ENCODE data around the gene PSENEN. TPM values are rescaled to one million over a fixed set of nuclear protein-coding genes. Genes with fewer than 3 reads are reported as not detected.

The PSENEN gene
- total and polyA plus RNA-seq, 9 of the 15 experiments (the other 6 are each of a cell fraction or from before 2014, with no cell fraction given): 34.5 to 299 (median 61.1) TPM

DNA sequence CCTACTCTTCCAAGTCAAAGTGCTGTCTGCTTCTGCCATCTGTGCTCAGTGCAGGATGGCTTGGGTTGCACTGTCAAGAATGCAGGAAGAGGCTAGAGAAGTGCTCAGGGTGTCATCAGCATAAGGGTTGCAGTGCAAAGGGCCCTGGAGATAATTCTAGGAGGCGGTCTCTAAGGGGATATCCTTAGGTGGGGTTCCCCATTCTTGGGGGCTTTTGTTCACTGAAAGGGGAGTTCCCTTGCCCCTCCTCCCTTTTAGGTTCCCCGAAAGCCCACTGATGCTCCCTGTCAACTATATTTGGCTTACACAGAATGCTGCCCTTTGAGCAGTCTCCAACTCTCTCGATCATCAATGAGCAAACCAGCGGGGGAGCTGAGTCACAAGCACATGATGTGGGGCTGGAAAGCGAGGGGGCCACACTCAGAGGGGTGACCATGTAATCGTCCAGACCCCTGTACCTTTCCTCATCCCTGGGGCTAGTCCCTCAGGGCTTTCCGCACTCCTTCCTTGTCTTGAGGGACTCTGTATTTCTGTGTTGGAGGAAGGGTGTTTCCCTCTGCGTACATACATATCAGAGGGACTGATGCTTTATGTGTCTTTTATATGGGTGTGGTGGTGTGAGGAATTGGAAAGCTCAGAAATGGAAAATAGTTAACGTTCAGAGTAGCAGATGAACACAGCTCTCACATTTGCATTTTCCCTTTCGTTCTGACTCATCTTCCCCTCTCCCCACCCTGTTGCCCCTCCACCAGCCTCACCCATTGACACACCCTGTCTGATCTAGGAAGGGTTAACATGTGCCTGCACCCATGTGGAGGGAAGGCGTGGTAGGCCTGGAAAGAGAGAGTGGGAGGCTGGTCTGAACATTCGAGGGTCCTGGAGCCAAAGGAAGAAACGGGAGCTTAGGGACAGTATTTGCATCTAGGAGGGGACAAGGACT lies 34.4 kb upstream of the PSENEN start:
- BruUV-seq (replicated peaks): no TSS peak
- ChIA-PET POLR2A (interaction anchor here (0.6 to 0.9 kb wide), 2 partner anchors 11 to 471 kb away, joined by 3 read pairs; no protein-coding TSS in a partner anchor), CTCF (ENCODE audit: low intra/inter-chr PET ratio) (no interaction called here)
- Histone ChIP-seq H2AFZ (ENCODE audit: low read depth, low read length) (no peak overlapping the region), H3K9ac (ENCODE audit: insufficient read depth in 1 of 2, low read depth in 2 of 2, low read length in 2 of 2) (no peak overlapping the region), H3K4me1 (replicated peaks in 1 of 2; ENCODE audit: control insufficient read depth in 2 of 2, insufficient read depth in 2 of 2, low read length in 2 of 2) (peaks cover 3 to 20% of the 10 kb centered on the region in 2 experiments), H3K36me3 (ENCODE audit: control insufficient read depth, insufficient read depth, low read length) (no peaks in the 10 kb centered on the region), H3K27ac (ENCODE audit: extremely low read depth, low read depth, low read length) (no peak overlapping the region), H3K4me3 (no peak overlapping the region), H3K9me3 (replicated peaks; ENCODE audit: control insufficient read depth, insufficient read depth, low read depth, low read length) (no peaks in the 10 kb centered on the region), H3K9me1 (ENCODE audit: control insufficient read depth, insufficient read depth, low read length) (no peaks in the 10 kb centered on the region), H3K79me2 (ENCODE audit: control insufficient read depth, insufficient read depth, low read length) (no peaks in the 10 kb centered on the region; the same call in 2 of the 3 replicates), H3K27me3 (ENCODE audit: control insufficient read depth in 2 of 2, insufficient read depth in 2 of 2, low read length in 2 of 2) (peaks cover 25 to 75% of the 10 kb centered on the region in 2 experiments), H3K4me2 (ENCODE audit: insufficient read depth, low read length) (no peak overlapping the region), H4K20me1 (replicated peaks; ENCODE audit: control insufficient read depth, insufficient read depth, low read length) (no peaks in the 10 kb centered on the region)
- TF ChIP-seq, protein P1, sequence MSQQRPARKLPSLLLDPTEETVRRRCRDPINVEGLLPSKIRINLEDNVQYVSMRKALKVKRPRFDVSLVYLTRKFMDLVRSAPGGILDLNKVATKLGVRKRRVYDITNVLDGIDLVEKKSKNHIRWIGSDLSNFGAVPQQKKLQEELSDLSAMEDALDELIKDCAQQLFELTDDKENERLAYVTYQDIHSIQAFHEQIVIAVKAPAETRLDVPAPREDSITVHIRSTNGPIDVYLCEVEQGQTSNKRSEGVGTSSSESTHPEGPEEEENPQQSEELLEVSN (IDR thresholded peaks at IDR 0.05; ENCODE audit: borderline replicate concordance in 1 of 2, extremely low read depth in 1 of 2, insufficient read depth in 1 of 2, insufficient read length in 1 of 2, low read depth in 1 of 2, low read length in 1 of 2, poor library complexity in 1 of 2, severe bottlenecking in 1 of 2): no peak
- TF ChIP-seq POLR2H (tag; IDR thresholded peaks at IDR 0.05; ENCODE audit: low read depth) (no peak), SUPT5H (IDR thresholded peaks at IDR 0.05) (no peak), SMAD4 (CRISPR knock-in tag; conservative IDR thresholded peaks at IDR 0.05) (no peak), ZBTB8A (IDR thresholded peaks at IDR 0.05; ENCODE audit: partially characterized antibody) (no peak), PTRF (tag; IDR thresholded peaks at IDR 0.05) (no peak), NONO (IDR thresholded peaks at IDR 0.05; ENCODE audit: low read depth in 2 of 2, low read length in 1 of 2) (no peak), ZNF507 (tag; conservative IDR thresholded peaks at IDR 0.05) (no peak), POU5F1 (IDR thresholded peaks at IDR 0.05; ENCODE audit: borderline replicate concordance, low read depth, low read length, partially characterized antibody) (no peak)
- TF ChIP-seq, protein P2, sequence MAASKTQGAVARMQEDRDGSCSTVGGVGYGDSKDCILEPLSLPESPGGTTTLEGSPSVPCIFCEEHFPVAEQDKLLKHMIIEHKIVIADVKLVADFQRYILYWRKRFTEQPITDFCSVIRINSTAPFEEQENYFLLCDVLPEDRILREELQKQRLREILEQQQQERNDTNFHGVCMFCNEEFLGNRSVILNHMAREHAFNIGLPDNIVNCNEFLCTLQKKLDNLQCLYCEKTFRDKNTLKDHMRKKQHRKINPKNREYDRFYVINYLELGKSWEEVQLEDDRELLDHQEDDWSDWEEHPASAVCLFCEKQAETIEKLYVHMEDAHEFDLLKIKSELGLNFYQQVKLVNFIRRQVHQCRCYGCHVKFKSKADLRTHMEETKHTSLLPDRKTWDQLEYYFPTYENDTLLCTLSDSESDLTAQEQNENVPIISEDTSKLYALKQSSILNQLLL (CRISPR knock-in tag; IDR thresholded peaks at IDR 0.05; ENCODE audit: borderline replicate concordance): no peak
- FAIRE-seq (peak; percentile 11), ATAC-seq (no peak), DNase-seq (ENCODE audit: extremely low read depth in 1 of 4, low spot score in 3 of 4) (no peak)
- in situ Hi-C loops (cut with MboI): no loop called here
- intact Hi-C loops (cut with micrococcal nuclease): no loop called here
- 8% methylated on average over 13 of the region's 13 CpGs for WGBS (ENCODE audit: insufficient coverage, low coverage, missing lambda C conversion rate)
